Stomach (tissue), 9 donors: ENCODE data around the gene VCX. TPM values are rescaled to one million over a fixed set of nuclear protein-coding genes. Genes with fewer than 3 reads are reported as not detected.

Experiments
- DNase-seq, 2 donors: peaks; one replicate each; pipeline versions ENCODE4 v3.0.0 to v3.0.0-alpha.2; 2013 to 2019
- H3K27ac ChIP-seq, 5 donors: fragments of 200-600 bp in 4 of 5; sonication (generic) in 4 of 5; one replicate each; pipeline ENCODE4 v1.5.1; 2013 to 2019; ENCODE audit warnings: mild to moderate bottlenecking in 1 of 5, moderate library complexity in 1 of 5
- H3K27me3 ChIP-seq, 3 donors: fragments of 200-600 bp; sonication (generic); one replicate each; pipeline ENCODE4 v1.5.1; 2017 to 2019; ENCODE audit warnings: mixed run types in 1 of 3
- H3K36me3 ChIP-seq, 4 donors: fragments of 200-600 bp; sonication (generic); 1 replicate in 3 of 4; 2 replicates in 1 of 4; pipeline ENCODE4 v1.5.1; 2016 to 2019
- H3K4me1 ChIP-seq, 4 donors: fragments of 200-600 bp; sonication (generic); one replicate each; pipeline ENCODE4 v1.5.1; 2016 to 2019
- H3K4me3 ChIP-seq, 4 donors: fragments of 200-600 bp; sonication (generic) in 3 of 4; one replicate each; pipeline ENCODE4 v1.5.1; 2016 to 2019; ENCODE audit warnings: mild to moderate bottlenecking in 1 of 4
- H3K9me3 ChIP-seq, 4 donors: fragments of 200-600 bp; sonication (generic); one replicate each; pipeline ENCODE4 v1.5.1; 2016 to 2019
- EP300 ChIP-seq: sonication (generic); formaldehyde crosslinking; IDR thresholded peaks from one replicate; pipeline ENCODE4 v1.6.1; 2017; ENCODE audit warnings: antibody characterized with exemption
- POLR2A ChIP-seq, 4 donors: fragments of 450-650 bp; IDR thresholded peaks; one replicate each; pipeline ENCODE4 v1.6.1; 2016; ENCODE audit warnings: antibody characterized with exemption in 4 of 4, control low read depth in 2 of 4, mild to moderate bottlenecking in 1 of 4, moderate library complexity in 1 of 4
- POLR2AphosphoS5 ChIP-seq, 3 donors: sonication (generic); formaldehyde crosslinking; IDR thresholded peaks; one replicate each; pipeline ENCODE4 v1.6.1; 2016; ENCODE audit warnings: antibody characterized with exemption in 3 of 3
- WGBS, 5 donors: extraction: QIAGEN DNeasy Blood & Tissue Kit in 3 of 5; methylation state at CpG; one replicate each; pipeline versions ENCODE4 v1.1.5 to v1.1.7; 2013 to 2018; 5-methylcytosine and 5-hydroxymethylcytosine counted together
- intact Hi-C: fragments of 100-400 bp; cut with DNase I; formaldehyde crosslinking; loops from one replicate; pipeline ENCODE4 v1.15.1; 2023; ENCODE audit warnings: low total_unique reads
- polyA plus RNA-seq, 3 donors: library from polyadenylated mRNA; stranded (reverse); fragments of 200-250 nt; gene quantifications; one replicate each; pipeline ENCODE4 v1.2.3, GENCODE V29; 2013
- total RNA-seq, 5 donors: library from RNA; depleted of rRNA; stranded (reverse); fragments of >200 nt; gene quantifications; one replicate each; pipeline versions ENCODE4 v1.1.0 to v1.2.3, GENCODE V29; 2014 to 2016
- TF ChIP-seq, protein P1 (sequence below), 7 experiments: fragments of 450-650 bp in 4 of 7; fragments of 200-600 bp in 3 of 7; sonication (generic) in 3 of 7; IDR thresholded peaks; one replicate each; pipeline ENCODE4 v1.5.1; 2016 to 2019; ENCODE audit warnings: antibody characterized with exemption in 7 of 7, control low read depth in 2 of 7, mild to moderate bottlenecking in 1 of 7
- donor health status: healthy with polysubstance abuse.
- donor health status: Bipolar disorder and iron deficiency.
- donor health status: healthy.

VCX gene
- total and polyA plus RNA-seq, 8 donors, result not detected

DNA sequence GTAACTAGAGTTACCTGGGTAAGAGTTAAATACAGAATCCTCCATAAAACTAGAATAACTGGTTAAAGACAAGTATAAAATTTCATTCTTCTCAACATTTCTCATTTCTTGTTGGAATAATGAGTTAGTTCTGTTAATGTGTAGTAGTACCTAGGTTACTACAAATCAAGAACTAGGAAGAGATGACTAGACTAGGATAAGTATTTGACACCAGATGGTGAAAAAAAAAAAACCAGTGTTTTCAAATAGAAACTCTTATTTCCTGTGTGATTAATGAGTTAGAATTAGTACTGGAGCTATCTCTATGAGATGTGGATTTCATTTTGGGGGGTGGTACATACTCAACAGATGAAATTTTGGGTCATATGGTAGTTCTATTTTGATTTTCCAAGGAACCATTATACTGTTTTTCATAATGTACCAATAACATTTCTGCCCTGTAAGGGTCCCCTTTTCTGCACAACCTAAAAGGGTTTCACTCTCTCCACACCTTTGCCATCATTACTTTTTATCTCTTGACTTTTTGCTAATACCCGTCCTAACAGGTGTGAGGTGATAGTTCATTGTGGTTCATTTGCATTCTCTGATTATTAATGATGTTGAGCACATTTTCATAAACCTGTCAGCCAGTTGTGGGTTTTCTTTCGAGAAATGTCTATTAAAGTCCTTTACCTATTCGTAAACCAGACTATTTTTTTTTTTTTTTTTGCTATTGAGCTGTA is 1.7 kb upstream of the VCX start:
- WGBS, 5 donors, result 82 to 92% (median 84%) methylated on average over 3 of the region's 3 CpGs
- Histone ChIP-seq H3K27me3 (no peaks in the 10 kb centered on the region), H3K36me3 (no peaks in the 10 kb centered on the region), H3K9me3 (no peaks in the 10 kb centered on the region), H3K4me3 (no peak overlapping the region), H3K4me1 (no peaks in the 10 kb centered on the region), H3K27ac (no peak overlapping the region)
- TF ChIP-seq POLR2AphosphoS5 (IDR thresholded peaks at IDR 0.05), result no peak
- no peak for TF ChIP-seq POLR2A (IDR thresholded peaks at IDR 0.05)
- TF ChIP-seq, protein P1, sequence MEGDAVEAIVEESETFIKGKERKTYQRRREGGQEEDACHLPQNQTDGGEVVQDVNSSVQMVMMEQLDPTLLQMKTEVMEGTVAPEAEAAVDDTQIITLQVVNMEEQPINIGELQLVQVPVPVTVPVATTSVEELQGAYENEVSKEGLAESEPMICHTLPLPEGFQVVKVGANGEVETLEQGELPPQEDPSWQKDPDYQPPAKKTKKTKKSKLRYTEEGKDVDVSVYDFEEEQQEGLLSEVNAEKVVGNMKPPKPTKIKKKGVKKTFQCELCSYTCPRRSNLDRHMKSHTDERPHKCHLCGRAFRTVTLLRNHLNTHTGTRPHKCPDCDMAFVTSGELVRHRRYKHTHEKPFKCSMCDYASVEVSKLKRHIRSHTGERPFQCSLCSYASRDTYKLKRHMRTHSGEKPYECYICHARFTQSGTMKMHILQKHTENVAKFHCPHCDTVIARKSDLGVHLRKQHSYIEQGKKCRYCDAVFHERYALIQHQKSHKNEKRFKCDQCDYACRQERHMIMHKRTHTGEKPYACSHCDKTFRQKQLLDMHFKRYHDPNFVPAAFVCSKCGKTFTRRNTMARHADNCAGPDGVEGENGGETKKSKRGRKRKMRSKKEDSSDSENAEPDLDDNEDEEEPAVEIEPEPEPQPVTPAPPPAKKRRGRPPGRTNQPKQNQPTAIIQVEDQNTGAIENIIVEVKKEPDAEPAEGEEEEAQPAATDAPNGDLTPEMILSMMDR (IDR thresholded peaks at IDR 0.05), result no peak
- no peak for TF ChIP-seq EP300
- intact Hi-C loops, result no loop called here
- DNase-seq, result no peak

DNA sequence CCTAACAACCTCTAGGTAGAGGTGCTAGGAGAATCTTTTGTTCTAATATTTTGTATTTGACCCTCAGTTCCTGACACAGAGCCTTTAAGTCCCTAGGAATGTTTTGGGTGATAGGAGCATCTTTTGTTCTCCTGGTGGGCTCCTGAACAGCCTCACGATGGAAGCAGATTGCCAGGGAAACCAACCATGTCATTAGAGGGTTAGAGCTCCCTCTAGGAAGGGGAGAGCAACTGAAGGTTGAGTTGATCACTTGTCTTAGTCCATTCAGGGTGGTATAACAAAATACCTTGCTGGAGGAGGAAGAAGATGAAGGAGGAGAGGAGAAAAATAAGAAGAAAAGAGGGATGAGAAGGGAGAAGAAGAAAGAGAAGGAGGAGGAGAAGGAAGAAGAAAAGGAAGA is 9.2 kb downstream of the VCX start:
- Histone ChIP-seq H3K27ac (no peak overlapping the region), H3K36me3 (no peaks in the 10 kb centered on the region), H3K9me3 (no peaks in the 10 kb centered on the region), H3K4me1 (no peaks in the 10 kb centered on the region), H3K4me3 (no peak overlapping the region), H3K27me3 (no peaks in the 10 kb centered on the region)
- WGBS, 5 donors, result 10 to 36% (median 22%) methylated on average over 1 of the region's 1 CpG
- intact Hi-C loops, result no loop called here
- TF ChIP-seq, protein P1 (IDR thresholded peaks at IDR 0.05), result no peak
- TF ChIP-seq POLR2A (IDR thresholded peaks at IDR 0.05) (no peak), POLR2AphosphoS5 (IDR thresholded peaks at IDR 0.05) (no peak), EP300 (no peak)
- DNase-seq, result no peak

DNA sequence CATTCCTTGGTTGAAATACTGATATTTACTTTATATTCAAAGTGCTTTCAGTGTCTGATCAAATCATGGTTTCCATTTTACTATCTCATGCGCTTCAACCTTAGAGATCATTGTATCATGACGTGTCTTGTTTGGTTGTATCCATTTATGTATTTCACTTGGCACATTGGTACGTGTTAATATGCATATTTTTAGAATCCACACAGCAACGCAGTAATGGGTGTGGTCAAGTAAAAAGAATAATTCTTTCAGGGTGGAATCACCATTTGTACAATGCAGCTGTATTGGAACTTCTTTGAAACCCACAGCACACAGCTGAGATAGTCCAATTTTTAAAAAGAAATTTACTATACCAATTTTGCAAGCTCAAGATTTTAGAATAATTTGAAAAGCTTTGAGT is 29.1 kb downstream of the VCX start:
- Histone ChIP-seq H3K36me3 (no peaks in the 10 kb centered on the region), H3K27me3 (no peaks in the 10 kb centered on the region), H3K27ac (no peak overlapping the region), H3K9me3 (no peaks in the 10 kb centered on the region), H3K4me1 (no peaks in the 10 kb centered on the region), H3K4me3 (no peak overlapping the region)
- TF ChIP-seq EP300 (no peak), POLR2A (IDR thresholded peaks at IDR 0.05) (no peak), POLR2AphosphoS5 (IDR thresholded peaks at IDR 0.05) (no peak)
- TF ChIP-seq, protein P1 (IDR thresholded peaks at IDR 0.05), result no peak
- 75 to 83% (median 79%) methylated on average over 4 of the region's 4 CpGs for WGBS, 5 donors
- no peak for DNase-seq
- intact Hi-C loops, result no loop called here

DNA sequence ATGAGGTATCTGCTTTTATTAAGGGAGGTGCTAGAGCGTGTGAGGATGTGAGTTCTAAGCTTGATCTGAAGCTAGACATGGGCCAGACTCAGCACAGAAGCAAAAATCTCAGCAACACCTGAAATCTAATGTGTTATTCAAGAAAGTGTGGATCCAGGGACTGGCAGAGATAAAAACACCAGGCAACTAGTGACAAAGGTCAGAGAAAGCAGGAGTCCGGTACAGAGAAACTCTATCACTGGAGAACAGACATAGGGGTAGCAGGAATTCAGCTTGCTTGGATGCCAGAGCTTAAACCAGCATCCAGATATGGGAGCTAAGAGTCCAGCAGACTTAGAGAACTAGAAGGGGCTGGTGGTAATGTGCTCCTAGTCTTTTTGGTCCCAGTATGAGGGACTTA is 34.0 kb downstream of the VCX start:
- Histone ChIP-seq H3K4me1 (no peaks in the 10 kb centered on the region), H3K27me3 (no peaks in the 10 kb centered on the region), H3K36me3 (no peaks in the 10 kb centered on the region), H3K4me3 (no peak overlapping the region), H3K27ac (no peak overlapping the region), H3K9me3 (no peaks in the 10 kb centered on the region)
- intact Hi-C loops, result no loop called here
- TF ChIP-seq, protein P1 (IDR thresholded peaks at IDR 0.05), result no peak
- no peak for TF ChIP-seq POLR2A (IDR thresholded peaks at IDR 0.05)
- TF ChIP-seq EP300, result no peak
- no peak for TF ChIP-seq POLR2AphosphoS5 (IDR thresholded peaks at IDR 0.05)
- WGBS, 5 donors, result 65 to 84% (median 73%) methylated on average over 2 of the region's 2 CpGs
- no peak for DNase-seq
